Activated naive CD8-positive, alpha-beta T cell treated with anti-CD3 and anti-CD28 coated beads for 36 hours (primary cell): ENCODE measurements around the gene FAM89B. TPM values are rescaled to one million over a fixed set of nuclear protein-coding genes. Genes with fewer than 3 reads are reported as not detected.
A peak's percentile ranks its signal among the peaks of the same experiment; 100 is the strongest.
"Not testable (repeated sequence)": the region's sequence is repeated elsewhere in the genome, so short reads cannot be mapped to it uniquely, and the experiment has no call there.

Source experiments
- DNase-seq: peaks from one replicate; pipeline ENCODE4 v3.0.0; 2021
- H3K27ac Mint-ChIP-seq: one replicate; pipeline ENCODE4 v1.8.0; 2022; ENCODE audit warnings: mild to moderate bottlenecking, moderate library complexity, mixed read lengths
- H3K27me3 Mint-ChIP-seq: one replicate; pipeline ENCODE4 v1.8.0; 2022; ENCODE audit warnings: mild to moderate bottlenecking, mixed read lengths
- H3K36me3 Mint-ChIP-seq: one replicate; pipeline ENCODE4 v1.8.0; 2021; ENCODE audit warnings: mild to moderate bottlenecking, mixed read lengths
- H3K4me1 Mint-ChIP-seq: one replicate; pipeline ENCODE4 v1.8.0; 2021; ENCODE audit warnings: mixed read lengths
- H3K4me3 Mint-ChIP-seq: one replicate; pipeline ENCODE4 v1.8.0; 2022; ENCODE audit warnings: mild to moderate bottlenecking, moderate library complexity, mixed read lengths
- H3K9me3 Mint-ChIP-seq: one replicate; pipeline ENCODE4 v1.8.0; 2022; ENCODE audit warnings: mixed read lengths
- total RNA-seq, 2 experiments: library from RNA; stranded (reverse); gene quantifications; one replicate each; pipeline ENCODE4 v1.2.3, GENCODE V29; 2021

FAM89B gene
- total RNA-seq, 2 experiments from 2014 or later = 13.6 to 15.0 TPM

- Mint-ChIP-seq H3K36me3 (peaks cover 3% of the 10 kb centered on the region), H3K4me1 (peaks cover 50% of the 10 kb centered on the region), H3K4me3 (no peak overlapping the region), H3K27ac (peak overlapping the region; percentile 71), H3K9me3 (no peaks in the 10 kb centered on the region), H3K27me3 (no peaks in the 10 kb centered on the region)
- peak; percentile 46 for DNase-seq
Observed at GRCh38 chr11:65559535-65559934, 12.8 kb upstream of the FAM89B start.

DNA sequence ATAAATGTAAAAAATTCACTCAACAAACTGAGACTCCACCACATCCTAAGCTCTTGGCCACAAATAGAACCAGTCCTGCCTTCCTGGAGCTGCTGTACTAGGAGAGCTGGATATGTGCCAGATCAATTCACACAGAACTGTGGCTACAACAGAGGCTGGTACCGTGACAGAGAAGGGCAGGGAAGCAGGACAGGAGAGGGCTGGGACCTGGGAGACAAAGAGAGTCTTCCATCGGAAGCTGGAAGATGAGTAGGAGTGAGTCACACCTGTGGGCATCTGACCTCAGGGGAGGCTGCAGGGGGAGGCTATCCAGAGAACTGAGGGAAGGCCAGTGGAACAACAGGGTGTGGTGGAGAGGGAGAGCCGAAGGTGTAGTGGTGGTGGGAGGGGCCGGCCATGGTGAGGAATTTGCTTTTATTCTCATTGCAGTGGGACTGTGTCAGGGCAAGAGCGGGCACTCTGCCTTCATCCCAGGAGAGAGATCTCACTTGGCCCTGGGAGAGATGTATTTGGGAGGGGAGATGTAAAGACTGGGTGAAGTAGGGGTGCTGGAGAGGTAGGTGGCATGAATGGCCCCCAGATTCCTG, 12.3 kb upstream of the FAM89B start:
- Mint-ChIP-seq H3K27me3 (no peaks in the 10 kb centered on the region), H3K4me3 (no peak overlapping the region), H3K36me3 (peaks cover 3% of the 10 kb centered on the region), H3K4me1 (peaks cover 48% of the 10 kb centered on the region), H3K27ac (peak overlapping the region; percentile 7), H3K9me3 (no peaks in the 10 kb centered on the region)
- DNase-seq = no peak

GRCh38 chr11:65560555-65561418, 11.6 kb upstream of the FAM89B start:
- no peaks in the 10 kb centered on the region for H3K27me3 Mint-ChIP-seq
- no peak overlapping the region for H3K4me3 Mint-ChIP-seq
- no peaks in the 10 kb centered on the region for H3K9me3 Mint-ChIP-seq
- peaks cover 48% of the 10 kb centered on the region for H3K4me1 Mint-ChIP-seq
- DNase-seq = no peak
- H3K36me3 Mint-ChIP-seq = peaks cover 3% of the 10 kb centered on the region
- peak overlapping the region; percentile 4 for H3K27ac Mint-ChIP-seq

DNA sequence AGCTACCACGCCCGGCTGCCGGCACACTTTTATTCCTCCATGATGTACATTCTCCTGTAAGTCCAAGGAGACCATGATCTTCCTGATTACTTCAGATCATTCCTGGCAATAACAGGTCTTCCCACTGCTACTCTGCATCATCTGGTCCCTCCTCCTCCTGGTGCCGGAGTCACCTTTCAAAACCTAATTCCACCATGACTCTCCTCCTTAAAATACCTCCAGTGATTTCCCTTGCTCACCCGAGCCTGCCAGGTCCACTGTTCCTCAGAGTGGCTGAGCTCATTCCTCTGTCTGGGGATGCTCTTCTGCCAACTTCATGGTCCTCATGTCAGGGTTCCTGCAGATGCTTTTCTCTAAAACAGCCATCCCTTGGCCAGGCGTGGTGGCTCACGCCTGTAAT, 10.3 kb upstream of the FAM89B start:
- Mint-ChIP-seq H3K36me3 (no peaks in the 10 kb centered on the region), H3K4me3 (no peak overlapping the region), H3K27me3 (no peaks in the 10 kb centered on the region), H3K27ac (no peak overlapping the region), H3K9me3 (no peaks in the 10 kb centered on the region), H3K4me1 (peaks cover 49% of the 10 kb centered on the region)
- DNase-seq = no peak

DNA sequence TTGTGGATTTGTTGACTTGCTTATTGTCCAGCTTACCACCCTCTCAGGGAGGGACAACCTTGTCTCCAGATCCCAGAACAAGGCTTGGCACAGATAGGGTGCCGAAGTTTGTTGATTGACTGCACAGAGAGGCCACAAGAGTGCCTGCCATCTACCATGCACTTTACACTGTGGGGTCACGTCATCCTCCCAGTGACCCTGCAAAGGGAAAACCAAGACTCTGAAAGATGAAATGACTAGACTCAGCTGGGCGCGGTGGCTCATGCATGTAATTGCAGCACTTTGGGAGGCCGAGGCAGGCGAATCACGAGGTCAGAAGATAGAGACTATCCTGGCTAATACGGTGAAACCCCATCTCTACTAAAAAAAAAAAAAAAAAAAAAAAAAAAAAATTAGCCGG, 9.6 kb upstream of the FAM89B start:
- H3K36me3 Mint-ChIP-seq = no peaks in the 10 kb centered on the region
- no peak overlapping the region for H3K27ac Mint-ChIP-seq
- H3K9me3 Mint-ChIP-seq = no peaks in the 10 kb centered on the region
- H3K27me3 Mint-ChIP-seq = no peaks in the 10 kb centered on the region
- DNase-seq = no peak
- peaks cover 48% of the 10 kb centered on the region for H3K4me1 Mint-ChIP-seq
- no peak overlapping the region for H3K4me3 Mint-ChIP-seq

GRCh38 chr11:65563601-65564000, 8.7 kb upstream of the FAM89B start:
- Mint-ChIP-seq H3K9me3 (no peaks in the 10 kb centered on the region), H3K36me3 (peaks cover 3% of the 10 kb centered on the region), H3K4me1 (peaks cover 53% of the 10 kb centered on the region), H3K27me3 (no peaks in the 10 kb centered on the region), H3K4me3 (no peak overlapping the region), H3K27ac (no peak overlapping the region)
- no peak for DNase-seq

GRCh38 chr11:65564879-65565559, 7.3 kb upstream of the FAM89B start:
- peak overlapping the region; percentile 93 for H3K27ac Mint-ChIP-seq
- H3K4me3 Mint-ChIP-seq, H3K36me3 Mint-ChIP-seq, H3K9me3 Mint-ChIP-seq, DNase-seq, H3K27me3 Mint-ChIP-seq: not testable (repeated sequence)
- peaks cover 49% of the 10 kb centered on the region for H3K4me1 Mint-ChIP-seq

DNA sequence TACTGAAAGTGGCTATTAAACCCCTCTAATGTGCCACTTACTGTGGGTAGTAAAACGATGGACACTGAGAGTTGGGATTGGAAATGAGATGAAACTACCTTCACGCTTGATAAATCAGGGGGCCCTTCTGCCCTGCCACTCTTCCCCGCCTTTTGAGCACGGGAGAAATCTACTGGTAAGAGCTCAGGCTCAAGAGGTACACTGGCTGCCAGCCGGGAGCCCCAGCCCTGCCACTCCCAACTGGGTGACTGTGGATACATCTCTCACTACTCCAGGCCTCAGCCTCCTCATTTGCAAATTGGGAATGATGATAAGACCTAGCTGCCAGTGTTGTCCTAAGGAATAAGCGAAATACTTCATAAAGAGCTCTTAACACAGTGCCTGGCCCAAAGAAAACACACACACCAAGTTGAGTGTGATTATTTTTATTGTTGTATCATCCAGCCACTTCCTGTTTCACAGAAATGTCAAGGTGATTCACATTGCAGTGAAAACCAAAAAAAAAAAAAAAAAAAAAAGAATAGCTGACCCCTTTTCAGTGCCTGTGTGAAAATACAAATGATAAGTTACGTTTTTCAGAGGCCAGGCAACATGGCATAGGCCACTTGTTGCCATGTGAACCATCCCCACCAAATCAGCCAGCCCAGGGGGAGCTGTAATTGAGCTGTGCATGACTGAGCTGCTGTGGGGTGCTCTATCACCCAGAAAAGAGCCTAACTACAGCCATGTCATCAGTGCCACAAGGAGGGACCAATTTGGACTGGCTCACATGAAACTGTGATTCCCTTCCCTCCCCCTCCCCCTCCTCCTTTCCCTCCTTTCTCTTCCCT, 6.5 kb upstream of the FAM89B start:
- Mint-ChIP-seq H3K9me3 (no peaks in the 10 kb centered on the region), H3K4me3 (peak overlapping the region; percentile 42), H3K36me3 (peaks cover 10% of the 10 kb centered on the region), H3K27me3 (no peaks in the 10 kb centered on the region), H3K27ac (peak overlapping the region; percentile 93), H3K4me1 (peaks cover 41% of the 10 kb centered on the region)
- DNase-seq = no peak

GRCh38 chr11:65569164-65569972, 3.0 kb upstream of the FAM89B start:
- no peak for DNase-seq
- peak overlapping the region; percentile 97 for H3K27ac Mint-ChIP-seq
- H3K4me1 Mint-ChIP-seq = peaks cover 54% of the 10 kb centered on the region
- H3K9me3 Mint-ChIP-seq = no peaks in the 10 kb centered on the region
- H3K27me3 Mint-ChIP-seq = no peaks in the 10 kb centered on the region
- peaks cover 27% of the 10 kb centered on the region for H3K36me3 Mint-ChIP-seq
- peak overlapping the region; percentile 100 for H3K4me3 Mint-ChIP-seq

- Mint-ChIP-seq H3K4me3 (peak within 1 kb of the TSS; percentile 100), H3K9me3 (no peaks in the 10 kb centered on the region), H3K27me3 (no peaks in the 10 kb centered on the region), H3K27ac (peak within 1 kb of the TSS; percentile 97), H3K4me1 (peaks cover 56% of the 10 kb centered on the region), H3K36me3 (peaks cover 27% of the 10 kb centered on the region)
- peak; percentile 100 for DNase-seq
Observed at GRCh38 chr11:65569973-65570918, 2.1 kb upstream of the FAM89B start, which contains the start of gene ZNRD2. Gene ZNRD2, plus strand, starts transcription at chr11:65570477. Its CDS starts 15 bp downstream, at chr11:65570492.

DNA sequence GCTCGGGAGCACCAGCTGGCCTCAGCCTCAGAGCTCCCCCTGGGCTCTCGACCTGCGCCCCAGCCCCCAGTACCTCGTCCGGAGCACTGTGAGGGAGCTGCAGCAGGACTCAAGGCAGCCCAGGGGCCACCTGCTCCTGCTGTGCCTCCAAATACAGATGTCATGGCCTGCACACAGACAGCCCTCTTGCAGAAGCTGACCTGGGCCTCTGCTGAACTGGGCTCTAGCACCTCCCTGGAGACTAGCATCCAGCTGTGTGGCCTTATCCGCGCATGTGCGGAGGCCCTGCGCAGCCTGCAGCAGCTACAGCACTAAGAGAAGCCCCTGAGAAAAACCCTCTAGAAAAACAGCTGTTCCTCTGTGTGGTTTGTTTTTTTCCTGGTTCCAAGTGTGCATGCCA, 918 bp upstream of the FAM89B start:
- Mint-ChIP-seq H3K27ac (peak overlapping the region; percentile 97), H3K4me3 (peak overlapping the region; percentile 100), H3K36me3 (peaks cover 27% of the 10 kb centered on the region), H3K4me1 (peaks cover 49% of the 10 kb centered on the region), H3K9me3 (no peaks in the 10 kb centered on the region), H3K27me3 (no peaks in the 10 kb centered on the region)
- DNase-seq = no peak

DNA sequence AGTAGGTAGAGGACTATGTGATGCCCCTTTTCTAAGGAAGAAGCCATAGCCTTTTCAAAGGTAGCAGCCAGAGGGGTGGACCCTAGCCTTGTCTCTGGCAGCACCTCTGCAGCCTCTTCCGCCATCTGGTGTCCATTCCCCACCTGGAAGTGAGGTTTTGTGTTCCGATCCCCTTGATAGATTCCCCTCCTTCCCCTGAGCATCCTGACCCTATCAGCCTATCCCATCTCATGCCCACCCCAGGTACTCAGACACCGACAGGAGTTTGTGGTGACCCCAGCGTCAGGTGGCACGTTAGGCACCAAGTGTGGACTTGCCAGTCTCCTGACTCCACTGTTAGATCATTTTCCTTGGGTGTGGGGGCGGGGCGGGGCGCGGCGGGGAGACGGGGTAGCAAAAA, 398 bp upstream of the FAM89B start:
- Mint-ChIP-seq H3K9me3 (no peaks in the 10 kb centered on the region), H3K4me1 (peaks cover 49% of the 10 kb centered on the region), H3K4me3 (peak overlapping the region; percentile 100), H3K36me3 (peaks cover 27% of the 10 kb centered on the region), H3K27ac (peak overlapping the region; percentile 79), H3K27me3 (no peaks in the 10 kb centered on the region)
- no peak for DNase-seq

DNA sequence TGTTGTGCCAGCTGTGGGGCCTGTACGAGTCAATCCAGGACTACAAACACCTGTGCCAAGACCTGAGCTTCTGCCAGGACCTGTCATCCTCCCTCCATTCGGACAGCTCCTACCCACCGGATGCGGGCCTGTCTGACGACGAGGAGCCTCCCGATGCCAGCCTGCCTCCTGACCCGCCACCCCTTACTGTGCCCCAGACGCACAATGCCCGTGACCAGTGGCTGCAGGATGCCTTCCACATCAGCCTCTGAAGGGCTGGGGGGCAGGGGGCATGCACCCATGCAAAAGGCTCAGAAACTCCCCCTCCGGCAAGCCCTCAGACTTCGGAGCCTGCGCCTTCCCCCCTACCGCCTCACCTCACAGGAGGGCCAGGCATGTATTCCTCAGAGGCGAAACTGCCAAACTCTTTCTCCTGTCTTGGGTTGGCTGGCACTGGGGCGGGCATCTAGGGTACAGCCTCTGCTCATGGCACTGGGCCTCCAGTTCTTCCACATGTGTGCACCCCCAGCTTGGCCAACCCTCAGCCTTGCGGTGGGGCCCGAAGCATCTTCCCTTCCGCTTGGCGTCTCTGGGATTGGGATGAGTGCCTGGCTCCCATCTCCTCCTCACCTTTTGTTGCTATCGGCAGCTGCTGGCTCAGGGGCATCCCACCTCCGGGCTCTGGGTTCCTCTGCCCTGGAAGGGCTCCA, 1.2 kb downstream of the FAM89B start:
- Mint-ChIP-seq H3K4me1 (peaks cover 51% of the 10 kb centered on the region), H3K36me3 (peaks cover 28% of the 10 kb centered on the region), H3K27me3 (no peaks in the 10 kb centered on the region), H3K9me3 (no peaks in the 10 kb centered on the region), H3K27ac (peak overlapping the region; percentile 86), H3K4me3 (peak overlapping the region; percentile 79)
- no peak for DNase-seq
